Subcutaneous adipose tissue (tissue), 4 donors: ENCODE data around the gene DCBLD2. TPM values are rescaled to one million over a fixed set of nuclear protein-coding genes. Genes with fewer than 3 reads are reported as not detected.

Source experiments
- small RNA-seq: library from RNA; depleted of rRNA; stranded (forward); fragments of <200 nt; gene quantifications from one replicate; pipeline ENCODE3, GENCODE V24; 2016
- total RNA-seq, 4 donors: library from RNA; depleted of rRNA; stranded (reverse); fragments of >200 nt; gene quantifications; one replicate each; pipeline ENCODE4 v1.1.0, GENCODE V29; 2016
- TF ChIP-seq, protein P1 (sequence below): fragments of 450-650 bp; IDR thresholded peaks from one replicate; pipeline ENCODE4 v1.5.1; 2016; ENCODE audit warnings: low read depth, mild to moderate bottlenecking, control low read depth, antibody characterized with exemption, moderate library complexity

DCBLD2 gene
- total RNA-seq, 4 donors from 2014 or later, result 29.2 to 48.4 (median 31.2) TPM

DNA sequence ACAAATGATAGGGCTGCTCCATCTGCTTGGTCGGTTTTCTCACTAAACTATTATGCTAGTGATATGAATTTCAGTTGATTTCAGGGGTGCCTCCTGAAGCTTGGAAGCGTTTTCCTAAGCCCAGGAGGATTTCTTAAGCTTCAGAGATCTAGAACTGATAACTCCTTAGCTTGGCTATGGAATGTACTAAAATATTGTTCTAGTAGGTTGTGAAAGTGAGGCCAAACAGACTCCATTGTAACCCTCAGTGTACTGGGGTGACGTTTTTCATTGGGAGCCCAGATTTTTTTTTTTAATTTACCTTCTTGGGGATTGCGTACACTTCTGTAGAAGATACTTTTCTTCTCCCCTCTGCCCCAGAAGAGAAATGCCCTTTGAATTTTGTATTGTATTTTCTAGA lies 155.4 kb downstream of the DCBLD2 start:
- TF ChIP-seq, protein P1, sequence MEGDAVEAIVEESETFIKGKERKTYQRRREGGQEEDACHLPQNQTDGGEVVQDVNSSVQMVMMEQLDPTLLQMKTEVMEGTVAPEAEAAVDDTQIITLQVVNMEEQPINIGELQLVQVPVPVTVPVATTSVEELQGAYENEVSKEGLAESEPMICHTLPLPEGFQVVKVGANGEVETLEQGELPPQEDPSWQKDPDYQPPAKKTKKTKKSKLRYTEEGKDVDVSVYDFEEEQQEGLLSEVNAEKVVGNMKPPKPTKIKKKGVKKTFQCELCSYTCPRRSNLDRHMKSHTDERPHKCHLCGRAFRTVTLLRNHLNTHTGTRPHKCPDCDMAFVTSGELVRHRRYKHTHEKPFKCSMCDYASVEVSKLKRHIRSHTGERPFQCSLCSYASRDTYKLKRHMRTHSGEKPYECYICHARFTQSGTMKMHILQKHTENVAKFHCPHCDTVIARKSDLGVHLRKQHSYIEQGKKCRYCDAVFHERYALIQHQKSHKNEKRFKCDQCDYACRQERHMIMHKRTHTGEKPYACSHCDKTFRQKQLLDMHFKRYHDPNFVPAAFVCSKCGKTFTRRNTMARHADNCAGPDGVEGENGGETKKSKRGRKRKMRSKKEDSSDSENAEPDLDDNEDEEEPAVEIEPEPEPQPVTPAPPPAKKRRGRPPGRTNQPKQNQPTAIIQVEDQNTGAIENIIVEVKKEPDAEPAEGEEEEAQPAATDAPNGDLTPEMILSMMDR, result no peak

Small RNA genes within 50 kb of the gene (small RNA-seq; reads per million reads assigned to genes)
- gene RNU6-1263P (not detected), gene RNU6-26P (not detected)

Other genes with a start within 250 kb of the DCBLD2 start
- 10 to 100 TPM; 25.3 to 49.9 (median 37.3) TPM for gene ST3GAL6, start 138.4 kb downstream of the DCBLD2 start, total RNA-seq